ENCODE data around the gene DUSP16. TPM values are rescaled to one million over a fixed set of nuclear protein-coding genes. Genes with fewer than 3 reads are reported as not detected.
A peak's percentile ranks its signal among the peaks of the same experiment; 100 is the strongest.
"Not testable (repeated sequence)": the region's sequence is repeated elsewhere in the genome, so short reads cannot be mapped to it uniquely, and the experiment has no call there.

Gene DUSP16
- total RNA-seq, 2 donors from 2014 or later, result 105 to 129 TPM

DNA sequence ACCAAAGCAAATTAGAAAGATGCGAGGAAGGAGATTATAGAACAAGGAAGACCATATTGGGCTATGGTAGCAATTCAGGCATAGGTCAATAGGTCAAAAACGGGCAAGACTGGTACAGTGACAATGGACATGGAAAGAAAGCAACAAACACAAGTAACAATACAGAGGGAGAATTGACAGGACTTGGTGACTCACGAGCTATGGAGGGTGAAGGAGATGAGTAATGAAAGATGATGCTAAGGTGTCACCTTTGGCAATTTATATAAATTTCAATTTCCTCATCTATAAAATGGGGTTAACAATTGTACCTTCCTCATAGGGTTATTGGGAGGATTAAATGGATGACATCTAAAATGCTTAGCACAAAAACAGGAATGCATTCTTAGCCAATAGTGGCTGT, 15.1 kb upstream of the DUSP16 start:
- DNase-seq, result peak; percentile 10 to 18
- Mint-ChIP-seq H3K4me3 (no peak overlapping the region), H3K36me3 (ENCODE audit: insufficient read depth in 2 of 2) (no peaks in the 10 kb centered on the region), H3K9me3 (no peaks in the 10 kb centered on the region), H3K27ac (peak overlapping the region; percentile 36), H3K4me1 (ENCODE audit: low read depth) (peaks cover 32% of the 10 kb centered on the region), H3K27me3 (ENCODE audit: low read depth) (no peaks in the 10 kb centered on the region)
- ATAC-seq (replicated peaks in 1 of 2), result peak; percentile 21 to 47

DNA sequence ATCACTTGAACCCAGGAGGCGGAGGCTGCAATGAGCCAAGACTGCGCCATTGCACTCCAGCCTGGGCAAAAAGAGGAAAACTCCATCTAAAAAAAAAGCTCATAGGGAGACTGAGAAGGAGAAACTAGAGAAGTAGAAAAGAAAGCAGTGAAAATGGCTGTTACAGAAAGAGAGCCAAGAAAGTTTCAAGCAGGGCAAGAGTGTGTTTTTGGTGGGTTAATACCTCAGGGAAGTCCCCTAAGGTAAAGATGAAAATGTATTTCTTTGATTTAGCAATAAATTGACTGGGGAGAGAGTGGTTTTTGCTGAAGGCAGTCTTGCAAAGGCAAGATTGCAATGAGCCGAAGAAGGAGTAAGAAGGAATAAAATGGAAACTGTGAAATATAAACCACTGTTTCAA, 10.0 kb upstream of the DUSP16 start:
- H3K9me3 Mint-ChIP-seq, result peaks cover 0 to 1% of the 10 kb centered on the region in 2 donors
- H3K36me3 Mint-ChIP-seq (ENCODE audit: insufficient read depth in 2 of 2), result no peaks in the 10 kb centered on the region
- peaks cover 22% of the 10 kb centered on the region for H3K4me1 Mint-ChIP-seq (ENCODE audit: low read depth)
- no peak overlapping the region for H3K27ac Mint-ChIP-seq
- no peak for DNase-seq
- H3K4me3 Mint-ChIP-seq, result peak overlapping the region; percentile 36 to 43
- H3K27me3 Mint-ChIP-seq (ENCODE audit: low read depth), result no peaks in the 10 kb centered on the region
- no peak for ATAC-seq (replicated peaks in 1 of 2)

DNA sequence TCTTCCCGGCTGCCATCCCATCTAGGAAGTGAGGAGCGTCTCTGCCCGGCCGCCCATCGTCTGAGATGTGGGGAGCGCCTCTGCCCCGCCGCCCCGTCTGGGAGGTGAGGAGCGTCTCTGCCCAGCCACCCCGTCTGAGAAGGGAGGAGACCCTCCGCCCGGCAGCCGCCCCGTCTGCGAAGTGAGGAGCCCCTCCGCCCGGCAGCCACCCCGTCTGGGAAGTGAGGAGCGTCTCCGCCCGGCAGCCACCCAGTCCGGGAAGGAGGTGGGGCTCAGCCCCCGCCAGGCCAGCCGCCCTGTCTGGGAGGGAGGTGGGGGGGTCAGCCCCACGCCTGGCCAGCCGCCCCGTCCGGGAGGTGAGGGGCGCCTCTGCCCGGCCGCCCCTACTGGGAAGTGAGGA, 3.3 kb upstream of the DUSP16 start:
- peaks cover 6 to 11% of the 10 kb centered on the region in 2 donors for H3K36me3 Mint-ChIP-seq (ENCODE audit: insufficient read depth in 2 of 2)
- not testable (repeated sequence) for DNase-seq; H3K9me3 Mint-ChIP-seq; ATAC-seq (replicated peaks in 1 of 2); H3K27ac Mint-ChIP-seq; H3K4me1 Mint-ChIP-seq (ENCODE audit: low read depth); H3K27me3 Mint-ChIP-seq (ENCODE audit: low read depth); H3K4me3 Mint-ChIP-seq

DNA sequence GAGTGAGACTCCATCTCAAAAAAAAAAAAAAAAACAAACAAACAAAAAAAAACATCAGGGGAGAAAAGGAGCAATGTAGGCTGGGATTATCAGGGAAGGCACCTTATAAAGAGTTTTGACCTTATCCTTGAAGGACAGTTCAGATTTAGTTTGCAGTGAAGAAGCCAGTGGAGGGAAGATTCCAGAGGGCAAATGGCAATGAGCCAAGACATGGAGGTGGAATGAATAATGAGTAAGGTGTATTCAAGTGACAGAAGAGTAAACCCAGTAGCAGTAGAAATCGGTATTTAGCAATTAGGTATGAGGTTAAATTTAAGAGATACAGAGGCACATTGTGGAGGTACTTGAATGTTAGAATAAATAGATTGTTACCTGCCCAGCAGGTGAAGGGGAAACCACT, 2.2 kb upstream of the DUSP16 start:
- Mint-ChIP-seq H3K27ac (no peak overlapping the region), H3K27me3 (ENCODE audit: low read depth) (no peaks in the 10 kb centered on the region), H3K36me3 (ENCODE audit: insufficient read depth in 2 of 2) (peaks cover 13% of the 10 kb centered on the region in 2 donors), H3K4me1 (ENCODE audit: low read depth) (peaks cover 18% of the 10 kb centered on the region), H3K4me3 (no peak overlapping the region), H3K9me3 (no peaks in the 10 kb centered on the region)
- ATAC-seq (replicated peaks in 1 of 2) (no peak), DNase-seq (no peak)

DNA sequence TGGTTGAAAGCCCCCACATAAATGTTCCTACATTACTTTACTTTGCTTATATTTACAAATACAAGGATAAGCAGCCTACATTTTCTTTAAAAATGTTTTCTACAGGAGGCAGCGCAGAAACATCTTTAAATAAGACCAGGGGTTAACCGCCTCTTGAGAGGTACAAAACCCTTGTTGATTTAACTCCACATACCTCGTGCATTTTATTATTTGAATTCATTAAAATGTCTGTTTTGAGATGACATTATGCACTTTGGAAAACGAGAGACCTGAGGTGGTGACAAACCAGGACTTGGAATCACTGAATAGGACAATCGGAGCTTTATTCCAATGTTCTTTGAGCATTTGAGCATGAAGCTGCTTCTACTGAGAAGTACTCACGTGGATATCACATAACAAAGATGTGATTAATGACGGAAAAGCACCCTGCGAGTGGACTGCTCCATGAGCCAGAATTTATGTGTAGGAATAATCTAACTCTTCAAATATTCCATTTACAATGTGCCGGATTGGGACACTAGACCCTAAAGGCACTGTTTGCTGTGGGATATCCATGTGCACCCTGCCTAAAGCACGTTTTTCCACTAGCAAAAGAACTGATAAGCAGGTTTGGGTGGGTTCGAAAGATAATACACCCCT, 746 bp upstream of the DUSP16 start:
- H3K27ac Mint-ChIP-seq, result peak overlapping the region; percentile 90
- H3K9me3 Mint-ChIP-seq, result no peaks in the 10 kb centered on the region
- no peak for ATAC-seq (replicated peaks in 1 of 2)
- H3K4me1 Mint-ChIP-seq (ENCODE audit: low read depth), result peaks cover 33% of the 10 kb centered on the region
- no peaks in the 10 kb centered on the region for H3K27me3 Mint-ChIP-seq (ENCODE audit: low read depth)
- H3K36me3 Mint-ChIP-seq (ENCODE audit: insufficient read depth in 2 of 2), result peaks cover 16 to 17% of the 10 kb centered on the region in 2 donors
- DNase-seq, result no peak
- peak overlapping the region; percentile 85 to 88 for H3K4me3 Mint-ChIP-seq

DNA sequence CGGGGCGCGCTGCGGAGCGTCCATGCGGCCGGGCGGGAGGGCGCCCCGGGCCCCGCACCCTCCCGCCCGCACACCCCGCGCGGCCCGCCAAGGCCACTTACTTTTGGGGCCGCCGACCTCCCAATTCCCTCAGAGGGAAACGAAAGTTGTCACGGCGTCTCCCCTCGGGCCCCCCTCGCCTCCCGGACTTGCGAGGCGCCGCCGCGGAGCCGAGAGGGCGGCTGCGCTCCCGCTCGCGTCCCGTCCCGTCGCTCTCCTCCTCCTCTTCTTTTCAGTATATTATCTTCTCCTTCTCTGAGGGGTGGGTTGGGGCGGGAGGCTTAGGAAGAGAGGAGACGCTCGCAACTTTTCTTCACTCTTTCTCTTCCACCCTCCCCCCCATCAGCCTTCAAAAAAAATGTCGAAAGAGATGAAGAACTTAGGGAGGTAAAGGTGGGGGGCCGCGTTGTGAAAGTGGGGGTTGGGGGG, 613 bp downstream of the DUSP16 start:
- peak overlapping the region; percentile 95 for H3K27ac Mint-ChIP-seq
- ATAC-seq (replicated peaks in 1 of 2) (no peak), DNase-seq (peak; percentile 36 to 38)
- H3K36me3 Mint-ChIP-seq (ENCODE audit: insufficient read depth in 2 of 2), result peaks cover 21 to 22% of the 10 kb centered on the region in 2 donors
- no peaks in the 10 kb centered on the region for H3K27me3 Mint-ChIP-seq (ENCODE audit: low read depth)
- H3K9me3 Mint-ChIP-seq, result no peaks in the 10 kb centered on the region
- peak overlapping the region; percentile 81 to 83 for H3K4me3 Mint-ChIP-seq
- peaks cover 44% of the 10 kb centered on the region for H3K4me1 Mint-ChIP-seq (ENCODE audit: low read depth)

DNA sequence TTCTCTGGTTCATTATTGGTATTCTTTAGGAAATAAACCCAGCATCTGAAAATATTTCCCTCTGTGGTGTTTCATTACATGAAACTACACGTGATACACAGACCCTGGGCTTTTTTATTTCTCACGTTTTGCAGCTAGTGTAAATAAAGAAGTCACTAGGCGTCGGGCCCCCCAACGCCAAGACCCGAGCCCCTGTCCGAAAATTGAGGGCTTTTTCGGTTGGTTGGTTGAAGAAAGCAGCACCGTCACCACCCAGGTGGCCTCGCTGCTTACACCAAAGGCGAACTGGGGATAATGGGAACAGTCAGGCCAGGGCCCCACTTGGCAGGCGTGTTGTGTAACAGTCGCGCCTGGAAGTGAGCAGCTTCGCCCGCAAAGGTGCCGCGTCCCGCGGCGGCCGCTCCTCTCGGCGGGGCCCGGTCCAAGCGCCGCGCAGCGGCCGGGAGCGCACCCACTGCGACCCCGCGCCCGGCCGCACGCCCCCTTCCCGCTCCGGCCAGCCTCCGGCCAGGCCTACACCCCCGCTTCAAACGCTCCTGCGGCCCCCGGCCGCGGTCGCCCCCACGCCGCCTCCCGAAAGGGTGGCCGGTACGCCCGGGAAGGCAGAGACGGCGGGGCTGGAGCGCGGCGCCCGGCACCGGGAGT, 1.2 kb downstream of the DUSP16 start:
- DNase-seq (peak; percentile 38 to 43), ATAC-seq (replicated peaks in 1 of 2) (peak in 1 of 2 donors; percentile 21)
- no peaks in the 10 kb centered on the region for H3K9me3 Mint-ChIP-seq
- H3K27ac Mint-ChIP-seq, result peak overlapping the region; percentile 84
- peak overlapping the region; percentile 86 to 93 for H3K4me3 Mint-ChIP-seq
- peaks cover 49% of the 10 kb centered on the region for H3K4me1 Mint-ChIP-seq (ENCODE audit: low read depth)
- no peaks in the 10 kb centered on the region for H3K27me3 Mint-ChIP-seq (ENCODE audit: low read depth)
- peaks cover 22 to 23% of the 10 kb centered on the region in 2 donors for H3K36me3 Mint-ChIP-seq (ENCODE audit: insufficient read depth in 2 of 2)

DNA sequence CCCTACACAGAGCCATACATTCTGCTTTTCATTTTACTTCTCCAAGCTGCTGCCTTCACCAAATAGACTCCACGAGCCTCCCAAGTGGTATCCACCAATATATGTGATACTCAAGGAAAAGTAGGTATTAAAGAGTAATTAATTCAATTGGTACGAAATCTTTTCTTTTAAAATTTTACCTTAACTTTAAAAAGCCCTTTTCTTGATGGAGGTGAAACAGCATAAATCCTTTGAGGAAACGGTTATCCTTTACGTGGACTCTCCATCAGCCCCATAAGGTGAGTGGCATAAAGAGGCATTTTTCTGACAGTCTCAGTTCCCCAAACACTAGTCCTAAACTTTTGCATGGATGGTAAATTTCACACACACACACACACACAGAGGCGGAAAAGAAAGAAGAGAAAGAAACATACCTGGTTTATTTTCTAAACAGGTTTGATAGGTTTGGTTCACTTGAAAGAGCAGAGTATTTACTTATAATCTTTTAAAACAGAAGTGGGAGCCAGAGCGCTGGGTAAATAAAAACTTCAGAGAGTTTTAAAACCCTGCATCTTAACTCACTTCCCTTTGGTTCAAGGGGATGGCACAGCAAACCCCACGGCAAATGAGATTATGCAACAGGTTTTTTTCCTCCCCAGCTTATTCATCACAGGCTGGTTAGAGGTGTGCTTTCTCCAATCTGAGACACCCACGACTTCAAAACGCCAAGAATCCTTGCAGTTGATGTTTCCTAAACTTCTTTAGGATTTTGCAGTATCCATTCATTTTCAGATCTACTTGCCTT, 1.9 kb downstream of the DUSP16 start:
- peaks cover 49% of the 10 kb centered on the region for H3K4me1 Mint-ChIP-seq (ENCODE audit: low read depth)
- peak; percentile 58 to 64 for DNase-seq
- H3K27me3 Mint-ChIP-seq (ENCODE audit: low read depth), result no peaks in the 10 kb centered on the region
- peak; percentile 50 to 57 for ATAC-seq (replicated peaks in 1 of 2)
- peaks cover 22 to 23% of the 10 kb centered on the region in 2 donors for H3K36me3 Mint-ChIP-seq (ENCODE audit: insufficient read depth in 2 of 2)
- no peaks in the 10 kb centered on the region for H3K9me3 Mint-ChIP-seq
- H3K27ac Mint-ChIP-seq, result peak overlapping the region; percentile 84
- H3K4me3 Mint-ChIP-seq, result peak overlapping the region; percentile 86 to 93

DNA sequence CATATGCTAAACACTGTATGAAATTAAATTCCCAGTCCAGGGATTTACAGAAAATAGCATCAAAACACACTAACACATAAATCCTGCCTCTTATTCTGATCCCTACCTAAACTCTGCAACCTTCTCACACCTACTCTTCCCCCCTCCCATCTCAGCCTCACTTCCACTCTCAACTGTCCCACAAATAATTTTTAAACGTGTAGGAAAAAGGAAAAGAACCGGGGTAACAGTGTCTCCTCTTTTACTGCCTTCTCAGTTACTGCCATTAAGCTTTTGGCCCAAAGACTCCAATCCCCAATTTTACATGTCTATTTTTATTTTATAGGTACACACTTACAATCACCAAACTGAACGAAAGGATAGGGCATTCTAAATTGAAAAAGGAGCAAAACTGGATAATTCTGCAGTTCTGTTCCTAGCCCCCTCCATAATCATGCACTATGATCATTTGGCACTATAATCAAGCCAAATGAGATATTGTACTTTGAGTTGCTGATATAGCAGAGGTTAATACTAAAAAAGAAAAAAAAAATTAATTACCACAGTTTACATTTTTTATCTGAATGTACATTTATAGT, 2.9 kb downstream of the DUSP16 start:
- Mint-ChIP-seq H3K4me1 (ENCODE audit: low read depth) (peaks cover 53% of the 10 kb centered on the region), H3K9me3 (no peaks in the 10 kb centered on the region), H3K27ac (peak overlapping the region; percentile 84), H3K4me3 (peak overlapping the region; percentile 86 to 93), H3K36me3 (ENCODE audit: insufficient read depth in 2 of 2) (peaks cover 21% of the 10 kb centered on the region in 2 donors), H3K27me3 (ENCODE audit: low read depth) (no peaks in the 10 kb centered on the region)
- DNase-seq (no peak), ATAC-seq (replicated peaks in 1 of 2) (no peak)

DNA sequence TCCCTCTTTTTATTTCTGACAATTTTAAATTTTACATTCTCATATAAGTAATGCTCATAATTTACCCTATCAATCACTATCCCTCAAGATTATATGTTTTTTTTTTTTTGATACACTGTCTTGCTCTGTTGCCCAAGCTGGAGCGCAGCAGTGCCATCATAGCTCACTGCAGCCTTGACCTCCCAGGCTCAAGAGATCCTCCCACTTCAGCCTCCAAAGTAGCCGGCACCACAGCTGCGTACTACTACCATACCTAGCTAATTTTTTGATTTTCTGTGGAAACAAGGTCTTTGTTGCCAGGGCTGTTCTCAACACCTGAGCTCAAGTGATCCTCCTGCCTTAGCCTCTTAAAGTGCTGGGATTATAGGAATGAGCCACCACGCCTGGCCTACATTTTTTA, 4.4 kb downstream of the DUSP16 start:
- H3K9me3 Mint-ChIP-seq, result no peaks in the 10 kb centered on the region
- H3K36me3 Mint-ChIP-seq (ENCODE audit: insufficient read depth in 2 of 2), result peaks cover 22 to 23% of the 10 kb centered on the region in 2 donors
- H3K27me3 Mint-ChIP-seq (ENCODE audit: low read depth), result no peaks in the 10 kb centered on the region
- peak overlapping the region; percentile 84 for H3K27ac Mint-ChIP-seq
- H3K4me3 Mint-ChIP-seq, result peak overlapping the region; percentile 86 to 93
- no peak for DNase-seq
- H3K4me1 Mint-ChIP-seq (ENCODE audit: low read depth), result peaks cover 54% of the 10 kb centered on the region
- no peak for ATAC-seq (replicated peaks in 1 of 2)

DNA sequence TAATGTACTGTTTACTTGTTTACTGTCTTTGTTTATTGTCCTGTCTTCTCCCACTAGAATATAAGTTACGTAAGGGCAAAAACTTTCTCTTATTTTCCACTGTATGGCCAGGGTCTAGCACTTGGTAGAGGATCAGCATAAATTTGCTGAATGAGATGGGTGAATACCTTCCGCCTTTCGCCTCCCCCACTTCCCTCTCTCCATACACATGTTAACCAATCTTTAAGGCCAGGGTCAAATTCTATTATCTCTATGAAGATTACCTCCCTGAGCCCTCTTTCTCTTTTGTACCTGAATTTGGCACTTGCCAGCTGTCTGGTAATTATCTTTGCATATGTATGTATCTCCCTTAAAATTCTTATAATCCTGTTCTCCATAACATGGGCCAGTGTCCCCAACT, 4.9 kb downstream of the DUSP16 start:
- Mint-ChIP-seq H3K27me3 (ENCODE audit: low read depth) (no peaks in the 10 kb centered on the region), H3K4me1 (ENCODE audit: low read depth) (peaks cover 50% of the 10 kb centered on the region), H3K9me3 (no peaks in the 10 kb centered on the region), H3K36me3 (ENCODE audit: insufficient read depth in 2 of 2) (peaks cover 20 to 25% of the 10 kb centered on the region in 2 donors), H3K27ac (peak overlapping the region; percentile 84), H3K4me3 (peak overlapping the region; percentile 86 to 93)
- DNase-seq (no peak), ATAC-seq (replicated peaks in 1 of 2) (no peak)

DNA sequence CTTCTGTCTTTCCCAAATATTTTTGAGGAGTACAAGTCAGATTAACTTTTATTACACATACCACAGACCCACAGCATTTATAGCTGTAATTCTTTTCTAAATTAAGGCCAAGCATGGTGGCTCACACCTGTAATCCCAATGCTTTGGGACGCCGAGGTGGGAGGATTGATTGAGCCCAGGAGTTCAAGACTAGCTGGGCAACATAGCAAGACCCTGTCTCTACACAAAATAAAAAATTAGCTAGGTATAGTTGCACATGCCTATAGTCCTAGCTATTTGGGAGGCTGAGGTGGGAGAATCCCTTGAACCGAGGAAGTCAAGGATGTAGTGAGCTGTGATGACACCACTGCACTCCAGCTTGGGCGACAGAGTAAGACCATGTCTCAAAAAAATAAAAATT, 7.0 kb downstream of the DUSP16 start:
- no peak overlapping the region for H3K4me3 Mint-ChIP-seq
- DNase-seq, result no peak
- no peaks in the 10 kb centered on the region for H3K9me3 Mint-ChIP-seq
- H3K36me3 Mint-ChIP-seq (ENCODE audit: insufficient read depth in 2 of 2), result peaks cover 12 to 27% of the 10 kb centered on the region in 2 donors
- ATAC-seq (replicated peaks in 1 of 2), result no peak
- H3K27me3 Mint-ChIP-seq (ENCODE audit: low read depth), result no peaks in the 10 kb centered on the region
- H3K4me1 Mint-ChIP-seq (ENCODE audit: low read depth), result peaks cover 49% of the 10 kb centered on the region
- no peak overlapping the region for H3K27ac Mint-ChIP-seq
